ENCODE results near the gene ITGA3. TPM values are rescaled to one million over a fixed set of nuclear protein-coding genes. Genes with fewer than 3 reads are reported as not detected.
A peak's percentile ranks its signal among the peaks of the same experiment; 100 is the strongest.

ITGA3 gene
- total RNA-seq, 2 experiments from 2014 or later, result 2.3 to 2.4 TPM

DNA sequence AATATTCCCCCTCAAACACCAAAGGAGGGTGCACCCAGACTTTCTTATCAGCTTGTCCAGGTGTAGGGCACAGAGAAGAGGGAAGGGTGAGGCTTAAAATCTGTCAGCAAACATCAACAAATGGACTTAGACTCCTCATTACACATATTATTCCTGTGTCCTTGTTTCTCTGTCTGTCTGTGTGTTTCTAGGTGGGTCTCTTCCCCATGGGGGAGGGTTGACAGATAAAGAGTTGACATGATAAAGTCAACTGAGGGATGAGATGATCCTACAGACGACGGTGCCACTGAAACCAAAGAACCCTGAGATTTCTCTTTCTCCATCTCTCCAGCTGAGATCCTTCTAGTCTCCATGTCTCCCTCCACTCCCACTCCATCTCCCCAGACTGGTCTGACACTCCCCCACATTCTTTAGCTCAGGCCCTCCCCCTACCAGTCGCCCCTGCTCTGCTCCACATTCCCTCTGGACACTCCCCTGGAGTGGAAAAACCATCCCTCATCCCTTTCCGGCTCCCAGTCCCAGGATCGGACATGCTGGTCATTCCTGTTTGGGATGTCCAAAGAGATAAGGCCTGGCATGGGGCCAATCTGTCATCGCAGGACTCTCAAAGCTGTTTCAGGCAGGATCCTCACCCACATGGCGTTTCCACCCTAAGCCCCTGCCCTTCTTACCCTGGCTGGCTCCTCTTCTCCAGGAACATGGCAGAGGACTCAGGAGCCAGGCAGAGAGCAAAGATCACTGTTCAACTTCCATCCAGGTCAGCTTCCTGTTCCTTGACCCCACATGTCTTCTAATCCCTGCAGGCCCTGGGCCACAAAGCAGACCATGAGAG, 2.9 kb upstream of the ITGA3 start:
- H3K27me3 Mint-ChIP-seq, result peaks cover 2% of the 10 kb centered on the region
- ChIA-PET POLR2A (no interaction called here), CTCF (interaction anchor here (1.4 to 2.9 kb wide), 2 partner anchors 34 to 41 kb away, joined by 5 to 6 read pairs; no protein-coding TSS in a partner anchor)

DNA sequence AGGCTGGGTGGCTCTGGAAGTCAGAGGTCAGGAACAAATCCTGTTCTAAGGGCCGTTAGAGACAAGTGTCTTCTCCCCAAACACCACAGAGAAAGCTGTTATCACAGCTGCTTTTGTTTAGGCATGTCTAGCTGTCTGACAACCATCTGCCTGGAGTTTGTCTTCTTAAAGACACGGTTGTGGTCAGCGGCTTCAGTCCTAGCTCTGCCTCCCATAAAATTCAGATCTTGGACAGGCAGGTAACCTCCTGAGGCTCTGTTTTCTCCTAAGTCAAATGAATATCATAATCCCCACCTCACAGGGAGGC, 2.3 kb upstream of the ITGA3 start:
- Histone ChIP-seq H3K9me3 (ENCODE audit: control insufficient read depth in 1 of 2, insufficient read depth in 1 of 2, low read length in 2 of 2) (no peaks in the 10 kb centered on the region), H3K27ac (ENCODE audit: low read depth in 1 of 2, low read length in 2 of 2) (no peak overlapping the region), H3K4me3 (ENCODE audit: low read length) (no peak overlapping the region), H3K36me3 (ENCODE audit: insufficient read depth, low read length) (no peaks in the 10 kb centered on the region), H3K27me3 (ENCODE audit: control insufficient read depth in 1 of 2, insufficient read depth in 2 of 2, low read length in 2 of 2) (no peaks in the 10 kb centered on the region), H3K4me1 (ENCODE audit: insufficient read depth, low read length) (peaks cover 27% of the 10 kb centered on the region)
- DNase-seq (no peak), ATAC-seq (ENCODE audit: poor library complexity) (no peak)
- no peaks in the 10 kb centered on the region for H3K9me3 Mint-ChIP-seq
- H3K4me1 Mint-ChIP-seq (ENCODE audit: low read depth), result peaks cover 28% of the 10 kb centered on the region
- intact Hi-C loops (cut with DNase I, micrococcal nuclease), result no loop called here
- ChIA-PET CTCF (interaction anchor here (1.4 to 2.9 kb wide), 2 partner anchors 34 to 40 kb away, joined by 5 to 6 read pairs; no protein-coding TSS in a partner anchor), POLR2A (no interaction called here)
- H3K27ac Mint-ChIP-seq, result no peak overlapping the region
- H3K27me3 Mint-ChIP-seq, result no peaks in the 10 kb centered on the region
- peak overlapping the region; percentile 92 for H3K4me3 Mint-ChIP-seq
- H3K36me3 Mint-ChIP-seq (ENCODE audit: low read depth), result peaks cover 6% of the 10 kb centered on the region
- TF ChIP-seq, protein P1, sequence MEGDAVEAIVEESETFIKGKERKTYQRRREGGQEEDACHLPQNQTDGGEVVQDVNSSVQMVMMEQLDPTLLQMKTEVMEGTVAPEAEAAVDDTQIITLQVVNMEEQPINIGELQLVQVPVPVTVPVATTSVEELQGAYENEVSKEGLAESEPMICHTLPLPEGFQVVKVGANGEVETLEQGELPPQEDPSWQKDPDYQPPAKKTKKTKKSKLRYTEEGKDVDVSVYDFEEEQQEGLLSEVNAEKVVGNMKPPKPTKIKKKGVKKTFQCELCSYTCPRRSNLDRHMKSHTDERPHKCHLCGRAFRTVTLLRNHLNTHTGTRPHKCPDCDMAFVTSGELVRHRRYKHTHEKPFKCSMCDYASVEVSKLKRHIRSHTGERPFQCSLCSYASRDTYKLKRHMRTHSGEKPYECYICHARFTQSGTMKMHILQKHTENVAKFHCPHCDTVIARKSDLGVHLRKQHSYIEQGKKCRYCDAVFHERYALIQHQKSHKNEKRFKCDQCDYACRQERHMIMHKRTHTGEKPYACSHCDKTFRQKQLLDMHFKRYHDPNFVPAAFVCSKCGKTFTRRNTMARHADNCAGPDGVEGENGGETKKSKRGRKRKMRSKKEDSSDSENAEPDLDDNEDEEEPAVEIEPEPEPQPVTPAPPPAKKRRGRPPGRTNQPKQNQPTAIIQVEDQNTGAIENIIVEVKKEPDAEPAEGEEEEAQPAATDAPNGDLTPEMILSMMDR (IDR thresholded peaks at IDR 0.05), result no peak

More for the DNA sequence above, 2.9 kb upstream of the ITGA3 start:
- Histone ChIP-seq H3K27ac (ENCODE audit: low read depth in 1 of 2, low read length in 2 of 2) (no peak overlapping the region), H3K4me1 (ENCODE audit: insufficient read depth, low read length) (peaks cover 27% of the 10 kb centered on the region), H3K27me3 (ENCODE audit: control insufficient read depth in 1 of 2, insufficient read depth in 2 of 2, low read length in 2 of 2) (no peaks in the 10 kb centered on the region), H3K4me3 (ENCODE audit: low read length) (no peak overlapping the region), H3K36me3 (ENCODE audit: insufficient read depth, low read length) (no peaks in the 10 kb centered on the region), H3K9me3 (ENCODE audit: control insufficient read depth in 1 of 2, insufficient read depth in 1 of 2, low read length in 2 of 2) (no peaks in the 10 kb centered on the region)
- TF ChIP-seq, protein P1 (IDR thresholded peaks at IDR 0.05), result no peak
- H3K9me3 Mint-ChIP-seq, result no peaks in the 10 kb centered on the region
- H3K4me3 Mint-ChIP-seq, result peak overlapping the region; percentile 92
- H3K27ac Mint-ChIP-seq, result no peak overlapping the region
- DNase-seq (no peak), ATAC-seq (ENCODE audit: poor library complexity) (no peak)
- intact Hi-C loops (cut with DNase I, micrococcal nuclease), result no loop called here
- H3K36me3 Mint-ChIP-seq (ENCODE audit: low read depth), result peaks cover 6% of the 10 kb centered on the region
- H3K4me1 Mint-ChIP-seq (ENCODE audit: low read depth), result peaks cover 24% of the 10 kb centered on the region

DNA sequence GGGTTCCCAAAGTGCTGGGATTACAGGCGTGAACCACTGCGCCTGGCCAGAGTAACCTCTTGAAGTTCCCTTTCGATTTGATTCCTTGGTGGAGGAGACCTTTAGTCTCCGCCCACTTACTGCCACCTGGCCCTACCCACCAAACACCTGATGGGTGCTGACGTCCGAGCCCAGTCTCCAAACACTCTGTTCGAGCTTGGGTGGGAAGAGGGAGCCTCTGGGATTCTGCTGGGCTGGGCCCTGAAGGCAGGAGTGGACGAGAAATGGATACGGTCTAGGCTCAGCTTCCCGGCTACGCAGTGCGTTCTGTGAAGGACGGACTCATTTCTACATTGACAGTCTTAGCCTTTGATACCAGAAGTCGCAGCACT, 870 bp upstream of the ITGA3 start:
- CTCF ChIA-PET, result interaction anchor here (1.6 to 3.7 kb wide), 4 partner anchors 33 to 175 kb away, joined by 3 to 17 read pairs (median 7); partner anchors contain the start of gene PDK2
- Histone ChIP-seq H3K36me3 (ENCODE audit: insufficient read depth, low read length) (no peaks in the 10 kb centered on the region), H3K4me1 (ENCODE audit: insufficient read depth, low read length) (peaks cover 27% of the 10 kb centered on the region), H3K27ac (ENCODE audit: low read depth in 1 of 2, low read length in 2 of 2) (peak overlapping the region; percentile 21 to 23), H3K27me3 (ENCODE audit: control insufficient read depth in 1 of 2, insufficient read depth in 2 of 2, low read length in 2 of 2) (no peaks in the 10 kb centered on the region), H3K9me3 (ENCODE audit: control insufficient read depth in 1 of 2, insufficient read depth in 1 of 2, low read length in 2 of 2) (no peaks in the 10 kb centered on the region), H3K4me3 (ENCODE audit: low read length) (peak overlapping the region; percentile 78)
- Mint-ChIP-seq H3K4me3 (peak overlapping the region; percentile 92), H3K4me1 (ENCODE audit: low read depth) (peaks cover 30% of the 10 kb centered on the region), H3K27ac (peak overlapping the region; percentile 62), H3K36me3 (ENCODE audit: low read depth) (peaks cover 6% of the 10 kb centered on the region), H3K27me3 (no peaks in the 10 kb centered on the region), H3K9me3 (no peaks in the 10 kb centered on the region)
- DNase-seq (peak in 8 of 14 experiments; percentile 3 to 59 (median 28)), ATAC-seq (ENCODE audit: poor library complexity) (peak; percentile 20)
- POLR2A ChIA-PET, result interaction anchor here (1.9 kb wide), 1 partner anchor 267 kb away, joined by 4 read pairs; the partner anchor contains the start of gene KAT7
- TF ChIP-seq, protein P1 (IDR thresholded peaks at IDR 0.05), result no peak
- intact Hi-C loops (cut with DNase I, micrococcal nuclease), result loop anchor here in 1 of 2 experiments (5.0 kb wide), 1 partner anchor 37 kb away; no protein-coding TSS in a partner anchor

Measured in CD4-positive, alpha-beta T cell (primary cell).